Measurements from ENCODE around the gene PTPN18. TPM values are rescaled to one million over a fixed set of nuclear protein-coding genes. Genes with fewer than 3 reads are reported as not detected.

The PTPN18 gene
- total RNA-seq, 1 experiment from 2014 or later: 15.7 TPM

- H3K4me1 Mint-ChIP-seq: peaks cover 33% of the 10 kb centered on the region
- no peaks in the 10 kb centered on the region for H3K9me3 Mint-ChIP-seq
- no peak overlapping the region for H3K4me3 Mint-ChIP-seq
- CTCF ChIA-PET: interaction anchor here (1.1 kb wide), 1 partner anchor 11 kb away, joined by 3 read pairs; the partner anchor contains the start of gene PTPN18
- peaks cover 14% of the 10 kb centered on the region; the same call in 1 of the 2 replicates for H3K36me3 Mint-ChIP-seq
- ATAC-seq (no peak), DNase-seq (ENCODE audit: low spot score) (no peak)
- POLR2A ChIA-PET: no interaction called here
- no peak for TF ChIP-seq TP53 (CRISPR knock-in tag; IDR thresholded peaks at IDR 0.05)
- TF ChIP-seq E2F4 (CRISPR knock-in tag; IDR thresholded peaks at IDR 0.05; ENCODE audit: borderline replicate concordance, low read depth): no peak
- no peak for TF ChIP-seq KAT7 (CRISPR knock-in tag; IDR thresholded peaks at IDR 0.05; ENCODE audit: borderline replicate concordance)
- no peak for TF ChIP-seq SMAD3 (CRISPR knock-in tag; IDR thresholded peaks at IDR 0.05; ENCODE audit: borderline replicate concordance)
- TF ChIP-seq ELF4 (CRISPR knock-in tag; IDR thresholded peaks at IDR 0.05; ENCODE audit: low read depth): no peak
- no peak for TF ChIP-seq ZSCAN18 (CRISPR knock-in tag; IDR thresholded peaks at IDR 0.05)
- no peak for TF ChIP-seq ZNF396 (CRISPR knock-in tag; IDR thresholded peaks at IDR 0.05; ENCODE audit: borderline replicate concordance)
- TF ChIP-seq USF1 (CRISPR knock-in tag; IDR thresholded peaks at IDR 0.05): no peak
- TF ChIP-seq ZNF121 (CRISPR knock-in tag; IDR thresholded peaks at IDR 0.05): no peak
- TF ChIP-seq ZNF425 (CRISPR knock-in tag; conservative IDR thresholded peaks at IDR 0.05): no peak
- TF ChIP-seq ATF2 (CRISPR knock-in tag; IDR thresholded peaks at IDR 0.05; ENCODE audit: borderline replicate concordance, low read depth): no peak
- TF ChIP-seq ZNF423 (CRISPR knock-in tag; IDR thresholded peaks at IDR 0.05): no peak
- no peak for TF ChIP-seq CREM (CRISPR knock-in tag; IDR thresholded peaks at IDR 0.05)
- no peak for TF ChIP-seq ZNF138 (CRISPR knock-in tag; conservative IDR thresholded peaks at IDR 0.05)
- no peak for TF ChIP-seq MAX (CRISPR knock-in tag; IDR thresholded peaks at IDR 0.05)
- TF ChIP-seq GRHL2 (CRISPR knock-in tag; IDR thresholded peaks at IDR 0.05; ENCODE audit: insufficient replicate concordance, severe bottlenecking): no peak
- no peak for TF ChIP-seq FOXK1 (CRISPR knock-in tag; IDR thresholded peaks at IDR 0.05)
- TF ChIP-seq USF2 (CRISPR knock-in tag; IDR thresholded peaks at IDR 0.05): no peak
- TF ChIP-seq ZNF317 (CRISPR knock-in tag; IDR thresholded peaks at IDR 0.05; ENCODE audit: borderline replicate concordance, low read depth): no peak
- H3K27ac Mint-ChIP-seq: no peak overlapping the region
- peaks cover 4% of the 10 kb centered on the region for H3K27me3 Mint-ChIP-seq (ENCODE audit: low read depth)
These were observed 10.9 kb downstream of the PTPN18 start for GRCh38 chr2:130366720-130367119.
